NOMO-1 treated with dmso at 0.1 percent for 144 hours (cell line): Measurements from ENCODE around the gene PSG4.
"Not testable (repeated sequence)": the region's sequence is repeated elsewhere in the genome, so short reads cannot be mapped to it uniquely, and the experiment has no call there.

Experiments used
- DNase-seq: peaks from one replicate; lab custom pipeline; 2025; ENCODE audit not compliant: unreplicated experiment; lab: John Stamatoyannopoulos, UW

The PSG4 gene

DNA sequence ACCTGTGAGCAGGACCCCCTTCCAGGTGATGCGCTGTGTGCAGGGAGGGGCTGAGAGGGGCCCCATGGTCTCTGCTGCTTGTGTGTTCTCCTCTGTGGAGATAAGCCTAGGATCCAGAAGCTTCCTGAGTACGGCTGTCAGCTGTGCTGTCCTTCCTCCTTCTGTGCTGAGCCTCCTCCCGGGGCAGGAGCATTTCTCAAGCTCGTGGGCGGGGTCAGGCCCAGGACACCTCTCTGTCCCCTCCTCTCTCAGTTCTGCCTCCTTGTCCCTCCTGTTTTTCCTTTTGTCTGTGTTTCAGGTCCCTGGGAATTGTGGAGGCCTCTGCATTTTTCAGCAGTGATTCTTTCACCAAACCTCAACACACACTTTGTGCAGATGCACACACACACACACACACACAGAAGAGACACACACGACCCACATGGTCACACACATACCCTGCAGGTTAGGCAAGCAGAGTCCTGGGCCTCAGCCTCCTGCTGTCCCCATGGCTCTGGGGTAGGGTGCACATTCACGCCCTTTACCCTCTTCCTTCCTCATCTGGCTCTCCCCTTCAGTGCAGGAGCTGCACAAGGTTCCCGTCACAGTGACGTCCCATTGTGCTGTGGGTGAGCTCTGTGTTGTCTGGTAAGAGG, at the start of gene PSG4:
Gene PSG4, minus strand, starts transcription at position 168 of the 635 bp plus-strand sequence. Its CDS starts 102 bp downstream, at position 66.
- DNase-seq: not testable (repeated sequence)

DNA sequence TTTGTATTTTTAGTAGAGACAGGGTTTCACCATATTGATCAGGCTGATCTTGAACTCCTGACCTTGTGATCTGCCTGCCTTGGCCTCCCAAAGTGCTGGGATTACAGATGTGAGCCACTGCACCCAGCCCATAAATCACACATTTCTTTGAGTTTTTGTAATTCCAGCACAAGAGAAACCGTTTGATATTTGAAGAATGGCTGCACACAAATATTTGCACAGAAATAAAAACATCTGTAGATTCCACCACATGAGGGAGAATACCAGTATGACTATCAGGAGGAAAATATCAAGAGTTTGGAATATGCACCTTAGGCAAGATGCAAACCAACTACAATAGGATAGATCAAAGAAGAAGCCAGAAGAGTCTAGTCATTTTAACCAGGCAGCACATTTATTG, 46.0 kb upstream of the PSG4 start:
- DNase-seq: not testable (repeated sequence)

DNA sequence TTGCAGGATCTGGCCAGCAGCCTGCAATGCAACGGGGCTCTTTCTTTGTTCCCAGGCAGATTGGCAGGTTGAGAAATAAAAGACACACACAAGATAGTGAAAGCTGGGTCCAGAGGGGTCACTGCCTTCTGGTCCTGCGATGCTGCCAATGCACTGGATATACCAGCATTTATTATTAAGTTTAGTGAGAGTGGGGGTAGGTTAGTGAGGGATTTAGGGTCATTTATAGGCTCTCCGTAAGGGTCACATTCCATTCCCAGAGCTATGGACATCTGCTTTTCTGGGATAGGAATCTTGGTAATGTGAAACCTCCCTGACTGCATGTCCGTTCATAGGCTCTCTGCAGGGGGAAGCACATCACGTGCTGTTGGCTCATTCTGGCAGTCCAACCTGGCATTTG, 44.9 kb upstream of the PSG4 start:
- DNase-seq: not testable (repeated sequence)

DNA sequence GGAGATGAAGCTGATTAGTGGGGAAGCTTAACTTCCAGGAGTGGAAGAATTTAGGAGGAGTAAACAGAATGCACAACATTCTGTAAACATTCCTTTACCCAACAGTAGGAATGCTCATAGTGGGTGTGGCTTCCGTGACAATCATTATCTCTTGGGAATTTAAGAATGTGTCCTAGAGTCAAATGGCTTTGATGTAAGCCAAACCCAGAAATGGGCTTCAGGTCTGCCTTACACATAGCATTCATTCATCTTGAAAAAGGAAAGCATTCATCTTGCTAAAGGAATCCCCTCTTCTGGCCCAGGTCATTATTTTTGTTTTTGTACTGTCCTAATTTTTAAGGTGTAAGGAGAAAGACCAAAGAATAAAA, 43.2 kb upstream of the PSG4 start:
- not testable (repeated sequence) for DNase-seq

DNA sequence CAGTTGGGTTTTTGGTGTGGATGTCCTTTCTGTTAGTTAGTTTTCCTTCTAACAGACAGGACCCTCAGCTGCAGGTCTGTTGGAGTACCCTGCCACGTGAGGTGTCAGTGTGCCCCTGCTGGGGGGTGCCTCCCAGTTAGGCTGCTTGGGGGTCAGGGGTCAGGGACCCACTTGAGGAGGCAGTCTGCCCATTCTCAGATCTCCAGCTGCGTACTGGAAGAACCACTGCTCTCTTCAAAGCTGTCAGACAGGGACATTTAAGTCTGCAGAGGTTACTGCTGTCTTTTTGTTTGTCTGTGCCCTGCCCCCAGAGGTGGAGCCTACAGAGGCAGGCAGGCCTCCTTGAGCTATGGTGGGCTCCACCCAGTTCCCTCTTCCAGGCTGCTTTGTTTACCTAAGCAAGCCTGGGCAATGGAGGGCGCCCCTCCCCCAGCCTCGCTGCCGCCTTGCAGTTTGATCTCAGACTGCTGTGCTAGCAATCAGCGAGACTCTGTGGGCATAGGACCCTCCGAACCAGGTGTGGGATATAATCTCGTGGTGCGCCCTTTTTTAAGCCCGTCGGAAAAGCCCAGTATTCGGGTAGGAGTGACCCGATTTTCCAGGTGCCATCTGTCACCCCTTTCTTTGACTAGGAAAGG, 41.9 kb upstream of the PSG4 start:
- DNase-seq: not testable (repeated sequence)

DNA sequence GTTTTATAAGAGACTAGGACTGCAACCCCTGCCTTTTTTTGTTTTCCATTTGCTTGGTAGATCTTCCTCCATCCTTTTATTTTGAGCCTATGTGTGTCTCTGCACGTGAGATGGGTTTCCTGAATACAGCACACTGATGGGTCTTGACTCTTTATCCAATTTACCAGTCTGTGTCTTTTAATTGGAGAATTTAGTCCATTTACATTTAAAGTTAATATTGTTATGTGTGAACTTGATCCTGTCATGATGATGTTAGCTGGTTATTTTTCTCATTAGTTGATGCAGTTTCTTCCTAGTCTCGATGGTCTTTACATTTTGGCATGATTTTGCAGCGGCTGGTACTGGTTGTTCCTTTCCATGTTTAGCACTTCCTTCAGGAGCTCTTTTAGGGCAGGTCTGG, 40.4 kb upstream of the PSG4 start:
- not testable (repeated sequence) for DNase-seq

DNA sequence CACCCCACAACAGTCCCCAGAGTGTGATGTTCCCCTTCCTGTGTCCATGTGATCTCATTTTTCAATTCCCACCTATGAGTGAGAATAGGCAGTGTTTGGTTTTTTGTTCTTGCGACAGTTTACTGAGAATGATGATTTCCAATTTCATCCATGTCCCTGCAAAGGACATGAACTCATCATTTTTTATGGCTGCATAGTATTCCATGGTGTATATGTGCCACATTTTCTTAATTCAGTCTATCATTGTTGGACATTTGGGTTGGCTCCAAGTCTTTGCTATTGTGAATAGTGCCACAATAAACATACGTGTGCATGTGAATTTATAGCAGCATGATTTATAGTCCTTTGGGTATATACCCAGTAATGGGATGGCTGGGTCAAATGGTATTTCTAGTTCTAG, 36.8 kb upstream of the PSG4 start:
- DNase-seq: not testable (repeated sequence)

DNA sequence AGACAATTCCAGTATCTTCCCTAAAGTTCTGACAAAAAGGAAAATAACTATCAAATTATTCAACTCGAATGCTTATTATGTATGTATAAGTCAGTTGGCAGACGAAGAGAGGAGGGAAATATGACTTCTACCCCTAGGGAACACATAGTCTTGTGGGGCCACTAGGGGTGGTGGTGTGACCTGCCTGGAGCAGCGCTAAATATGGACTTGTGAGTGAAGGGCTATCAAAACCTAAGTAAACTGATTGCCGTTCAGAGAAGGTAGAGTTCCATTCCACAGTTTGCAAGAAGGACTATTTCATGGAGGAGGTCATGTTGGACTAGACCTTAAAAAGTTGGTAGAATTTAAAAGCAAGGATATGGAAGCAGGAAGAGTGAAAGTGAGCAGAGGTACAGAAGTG, 32.8 kb upstream of the PSG4 start:
- DNase-seq: not testable (repeated sequence)

DNA sequence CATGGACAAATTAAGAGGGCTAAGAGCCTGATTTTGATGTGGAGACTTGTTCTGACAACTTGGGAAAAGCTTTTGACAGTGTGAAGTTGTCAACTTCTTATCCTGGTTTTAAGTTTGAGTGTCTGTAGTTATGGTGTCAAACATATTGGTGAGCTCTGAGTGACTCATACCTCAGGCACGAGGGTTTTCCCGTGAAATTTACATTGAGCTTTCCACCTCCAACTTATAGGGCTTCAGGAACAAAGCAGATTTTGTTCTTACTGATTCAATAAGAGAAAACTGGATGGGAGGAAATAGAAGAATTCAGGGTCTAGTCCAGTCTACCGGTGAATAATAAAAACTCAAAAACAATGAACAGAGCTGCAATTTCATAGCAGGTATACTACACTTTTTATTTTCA, 30.2 kb upstream of the PSG4 start:
- DNase-seq: not testable (repeated sequence)

DNA sequence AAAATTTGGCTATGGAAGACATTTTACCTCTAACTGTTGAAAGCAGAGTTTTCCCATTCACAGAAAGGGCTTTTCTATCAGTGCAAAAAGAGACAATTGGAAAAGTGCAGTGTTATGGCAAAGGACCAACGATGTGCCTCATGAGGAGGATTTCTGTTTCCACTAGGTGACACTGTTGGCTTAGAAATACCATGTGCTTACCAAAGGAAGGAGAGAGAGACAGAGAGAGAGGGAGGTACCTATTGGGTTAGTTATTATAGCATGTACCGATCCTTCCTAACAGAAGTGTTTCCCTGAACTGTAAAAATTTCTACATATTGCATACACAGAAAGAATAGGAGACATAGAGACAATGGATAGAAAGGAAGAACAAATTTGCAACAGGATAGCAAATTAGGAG, 23.9 kb upstream of the PSG4 start:
- no peak for DNase-seq

DNA sequence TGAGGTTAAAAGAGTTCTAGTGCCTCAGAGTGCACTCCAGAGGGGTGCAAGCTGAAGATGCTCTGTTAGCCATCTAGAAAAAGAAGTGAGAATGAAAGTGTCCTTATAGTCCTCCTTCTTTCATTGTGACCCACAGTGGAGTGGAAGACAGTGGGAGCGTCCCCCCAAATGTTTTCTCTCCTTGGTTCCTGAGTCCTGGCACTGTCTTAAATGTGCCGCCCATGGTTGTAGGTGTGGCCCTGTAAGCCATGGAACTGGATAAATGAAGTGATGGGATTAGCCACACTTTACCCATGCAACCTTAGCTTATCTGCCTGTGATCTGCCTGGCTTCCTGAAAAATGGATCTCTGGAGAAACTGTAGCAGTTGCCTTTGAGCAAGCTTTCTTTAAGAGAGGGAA, 23.3 kb upstream of the PSG4 start:
- DNase-seq: not testable (repeated sequence)

DNA sequence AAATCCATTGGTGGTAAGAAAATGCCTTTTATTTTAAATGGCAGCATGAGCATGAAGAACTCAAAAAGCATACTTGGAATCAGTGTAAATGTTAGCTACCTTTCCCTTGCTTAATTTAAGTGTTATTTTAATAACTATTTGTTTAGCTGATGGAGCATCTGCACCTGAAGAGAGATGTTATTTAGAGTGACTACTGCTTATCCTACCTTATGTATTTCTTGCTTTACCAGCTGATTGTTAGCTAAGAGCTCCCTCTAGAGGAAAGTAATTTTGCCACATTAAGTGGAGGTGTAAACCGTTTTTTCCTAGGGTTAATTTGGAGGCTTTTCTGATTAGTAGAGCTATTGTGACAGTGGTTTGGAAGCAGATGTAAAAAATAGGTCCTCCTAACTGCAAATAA, 21.5 kb upstream of the PSG4 start:
- DNase-seq: not testable (repeated sequence)

DNA sequence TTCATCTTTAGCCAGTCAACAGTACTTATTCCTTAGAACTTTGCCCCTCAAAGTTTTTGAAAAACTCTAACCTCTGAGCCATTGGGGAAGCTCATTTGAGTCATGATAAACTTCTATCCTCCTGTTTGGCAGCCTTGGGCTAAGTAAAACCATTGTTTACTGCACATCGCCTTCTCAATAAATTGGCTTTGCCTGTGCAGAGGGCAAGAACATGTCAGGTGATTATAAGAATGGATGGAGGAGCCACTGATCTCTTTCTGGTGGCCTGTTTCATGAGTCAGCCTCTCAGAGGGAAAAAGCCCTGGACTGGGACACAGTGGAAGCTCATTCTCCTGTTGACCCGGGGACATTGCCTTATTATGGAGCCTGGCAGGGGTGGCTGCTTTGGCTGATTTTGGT, 19.4 kb upstream of the PSG4 start:
- no peak for DNase-seq

DNA sequence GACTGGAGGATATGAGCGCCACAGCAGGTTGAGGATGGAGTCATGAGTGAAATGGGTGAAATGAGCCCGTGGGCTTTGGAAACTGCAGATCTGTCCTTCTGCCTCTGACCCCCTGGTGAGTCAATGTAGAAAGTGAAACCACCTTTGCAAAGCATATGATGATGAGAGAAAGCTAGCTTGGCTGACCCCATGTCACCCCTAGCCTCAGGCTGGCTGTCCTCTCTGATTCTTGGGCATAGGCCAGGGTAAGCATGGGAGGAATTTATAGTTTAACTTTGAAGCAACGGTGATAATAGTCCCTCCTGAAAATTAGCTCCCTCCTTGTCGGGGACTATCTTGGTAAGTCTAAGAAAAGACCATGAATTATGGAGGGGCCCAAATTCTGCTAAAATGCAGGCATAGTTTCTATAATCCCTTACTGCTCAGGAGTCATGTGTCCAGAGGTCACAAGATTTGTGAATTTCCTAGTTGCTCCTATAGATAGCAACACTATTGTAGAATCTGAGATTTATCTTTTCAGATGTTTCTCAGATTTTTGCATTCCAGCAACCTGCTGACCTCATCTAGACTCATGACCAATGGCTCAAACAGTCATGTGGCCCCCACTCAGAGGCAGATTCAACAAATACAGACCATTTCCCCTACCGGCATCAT, 18.9 kb upstream of the PSG4 start:
- DNase-seq: not testable (repeated sequence)

DNA sequence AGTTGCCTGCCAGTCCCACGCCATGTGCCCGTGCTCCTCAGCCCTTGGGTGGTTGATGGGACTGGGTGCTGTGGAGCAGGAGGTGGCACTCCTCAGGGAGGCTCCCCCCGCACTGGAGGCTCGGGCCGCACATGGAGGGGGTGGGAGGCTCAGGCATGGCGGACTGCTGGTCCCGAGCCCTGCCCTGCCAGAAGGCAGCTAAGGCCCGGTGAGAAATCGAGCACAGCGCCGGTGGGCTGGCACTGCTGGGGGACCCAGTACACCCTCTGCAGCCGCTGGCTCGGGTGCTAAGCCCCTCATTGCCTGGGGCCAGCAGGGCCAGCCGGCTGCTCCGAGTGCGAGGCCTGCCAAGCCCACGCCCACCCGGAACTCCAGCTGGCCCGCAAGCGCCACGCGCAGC, 16.5 kb upstream of the PSG4 start:
- DNase-seq: not testable (repeated sequence)

DNA sequence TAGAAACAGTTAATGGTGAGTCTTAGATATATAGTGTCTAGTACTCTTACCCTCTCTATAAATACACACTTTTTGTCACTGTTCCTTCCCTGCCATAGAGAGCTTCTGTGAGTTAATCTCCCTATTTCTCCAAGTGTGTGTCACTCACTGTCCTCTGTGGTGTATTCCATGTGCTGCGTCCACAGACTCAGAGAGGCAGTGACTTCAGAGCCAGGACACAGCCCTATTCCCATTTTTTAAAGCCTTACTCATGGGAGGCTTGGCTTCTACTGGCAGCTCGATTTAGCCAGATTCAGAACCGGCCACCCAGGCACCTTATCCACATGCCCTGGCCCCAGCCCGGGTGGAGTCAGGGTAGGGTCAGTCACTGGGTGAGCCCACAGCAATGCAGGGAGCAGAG, 13.7 kb upstream of the PSG4 start:
- DNase-seq: not testable (repeated sequence)

DNA sequence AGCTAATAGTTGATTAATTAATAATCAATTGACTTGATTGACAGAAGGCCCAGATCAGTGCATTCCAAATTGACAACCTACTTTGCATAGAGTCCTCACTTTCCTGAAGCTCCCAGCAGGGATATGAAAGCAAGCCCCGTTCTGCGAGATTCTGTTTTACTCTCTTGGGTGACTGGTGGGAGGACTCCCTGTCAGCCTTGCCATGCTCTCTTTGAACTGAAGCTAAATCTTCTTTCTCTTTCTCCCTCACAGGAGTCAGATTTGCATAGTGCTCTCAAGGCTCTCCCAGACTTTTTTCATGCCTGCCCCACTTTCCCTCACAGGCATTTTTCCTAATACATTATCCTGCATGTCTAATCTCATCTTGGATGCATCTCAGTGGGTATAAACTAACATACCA, 10.4 kb upstream of the PSG4 start:
- not testable (repeated sequence) for DNase-seq

DNA sequence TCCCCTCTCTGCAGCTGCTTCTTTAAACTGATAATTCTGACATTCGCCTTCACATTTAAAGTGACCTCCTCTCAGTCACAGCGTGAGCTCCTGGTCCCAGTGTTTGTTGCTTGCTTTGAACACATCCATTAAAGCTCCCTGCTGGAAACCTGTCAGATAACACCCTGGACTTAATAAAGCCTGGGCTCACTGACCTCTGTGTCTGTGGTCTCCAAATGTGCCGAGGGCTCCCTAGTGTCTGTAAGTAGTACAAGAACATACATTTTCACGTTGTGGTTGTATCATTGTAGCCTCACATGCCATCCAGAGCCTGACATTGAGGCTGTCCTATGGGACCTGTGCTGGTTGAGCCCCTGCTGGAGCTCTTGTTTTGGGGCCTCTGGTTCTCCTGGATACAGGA, 2.6 kb upstream of the PSG4 start:
- DNase-seq: no peak

DNA sequence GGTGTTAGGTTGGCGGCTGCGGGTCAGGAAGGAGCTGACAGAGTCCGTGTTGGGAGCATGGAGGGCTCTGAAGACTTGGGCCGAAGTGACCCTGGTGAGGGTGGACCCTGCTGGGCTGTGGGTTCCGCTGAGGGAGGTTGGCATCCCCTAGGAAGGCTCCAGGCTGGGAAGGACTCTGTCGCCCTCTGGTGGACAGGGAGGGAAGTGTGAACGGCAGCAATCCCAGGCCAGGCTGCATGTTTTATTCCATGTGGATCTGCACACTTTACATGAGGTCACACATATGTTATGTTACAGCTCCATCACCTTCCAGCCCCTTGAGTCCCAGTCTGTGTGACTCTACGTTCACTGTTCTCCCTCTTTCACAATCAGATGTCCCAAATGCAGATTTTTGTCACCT, 1.7 kb upstream of the PSG4 start:
- not testable (repeated sequence) for DNase-seq

DNA sequence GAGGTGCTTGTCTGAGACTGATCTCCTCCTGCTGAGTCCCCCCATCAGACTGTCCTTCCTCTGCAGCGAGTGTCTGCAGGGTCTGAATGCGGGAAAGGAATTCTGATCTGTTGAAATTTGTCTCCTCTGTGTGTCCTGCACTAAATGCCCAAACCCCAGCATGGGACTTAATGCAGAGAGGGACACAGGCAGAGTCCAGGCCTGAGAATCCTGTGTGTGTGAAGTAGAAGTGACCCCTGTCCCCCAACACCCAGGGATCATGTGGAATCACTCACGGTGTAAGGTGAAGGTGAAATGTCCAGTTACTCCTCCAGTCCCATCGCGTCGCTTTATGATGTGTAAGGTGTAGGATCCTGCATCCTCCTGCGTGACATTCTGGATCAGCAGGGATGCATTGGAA, 1.8 kb downstream of the PSG4 start:
- not testable (repeated sequence) for DNase-seq

DNA sequence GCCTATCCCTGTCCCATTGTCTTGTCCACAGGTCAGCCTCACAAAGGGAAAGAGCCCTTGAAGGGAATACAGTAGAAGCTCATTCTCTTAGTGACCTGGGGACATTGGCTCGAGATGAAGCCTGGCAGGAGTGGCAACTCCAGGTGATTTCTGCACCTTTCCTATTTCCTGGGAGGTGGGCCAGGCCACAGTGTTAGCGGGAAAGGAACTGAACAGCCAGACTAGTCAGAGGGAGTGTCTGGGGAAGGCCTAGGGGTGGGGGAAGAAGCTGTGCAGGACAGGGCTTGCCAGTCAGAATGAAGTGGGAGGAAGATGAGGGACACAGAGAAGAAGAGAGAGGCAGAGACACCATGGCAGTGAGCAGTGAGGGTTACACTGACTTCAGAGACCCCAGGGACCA, 3.5 kb downstream of the PSG4 start:
- not testable (repeated sequence) for DNase-seq

DNA sequence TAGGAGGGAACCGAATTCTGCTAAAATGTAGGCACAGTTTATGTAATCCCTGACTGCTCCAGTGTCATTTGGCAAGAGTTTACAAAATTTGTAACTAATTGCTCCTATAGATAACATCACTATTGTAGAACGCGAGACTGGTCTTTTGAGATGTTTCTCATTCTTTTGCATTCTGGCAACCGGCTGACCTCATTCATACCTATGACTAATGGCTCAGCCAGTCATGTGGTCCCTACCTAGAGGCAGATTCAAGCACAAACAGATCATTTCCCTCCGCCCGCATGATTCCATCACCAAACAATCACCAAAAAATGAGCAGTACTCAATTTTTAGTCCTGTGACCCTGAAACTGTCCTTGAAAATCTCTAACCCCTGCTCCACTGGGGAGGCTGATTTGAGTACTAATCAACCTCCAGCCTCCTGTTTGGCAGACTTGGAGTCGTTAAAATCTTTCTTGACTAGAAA, 4.1 kb downstream of the PSG4 start:
- DNase-seq: not testable (repeated sequence)
